BJ (cell line): ENCODE results near the gene CRKL. TPM values are rescaled to one million over a fixed set of nuclear protein-coding genes. Genes with fewer than 3 reads are reported as not detected.
"Not testable (repeated sequence)": the region's sequence is repeated elsewhere in the genome, so short reads cannot be mapped to it uniquely, and the experiment has no call there.

ENCODE experiments used
- CTCF ChIA-PET: fragments of 350-600 bp; formaldehyde crosslinking; extraction: SDS; loops from one replicate; lab custom pipeline; 2021; ENCODE audit warnings: antibody characterized with exemption, inconsistent platforms; lab: Yijun Ruan, JAX
- POLR2A ChIA-PET: fragments of 300-600 bp; sonication (Branson Sonifier 250); formaldehyde crosslinking; extraction: SDS; loops from one replicate; lab custom pipeline; 2021; ENCODE audit warnings: antibody characterized with exemption; lab: Charles Lee
- DNase-seq: peaks from one replicate; pipeline ENCODE4 v3.0.0-alpha.2; 2011; ENCODE audit warnings: low read depth
- H3K27me3 ChIP-seq: 2 replicates; pipeline ENCODE4 v1.6.0; 2011; ENCODE audit warnings: low read length; ENCODE audit not compliant: control insufficient read depth, insufficient read depth
- H3K36me3 ChIP-seq: 2 replicates; pipeline ENCODE4 v1.5.1; 2011; ENCODE audit warnings: low read length; ENCODE audit not compliant: control insufficient read depth, insufficient read depth
- H3K4me3 ChIP-seq: 2 replicates; pipeline ENCODE4 v1.5.1; 2011; ENCODE audit warnings: low read depth, mild to moderate bottlenecking, control low read depth, low read length
- CTCF ChIP-seq: IDR thresholded peaks from 2 replicates; pipeline ENCODE4 v1.5.1; 2011; ENCODE audit warnings: low read depth, mild to moderate bottlenecking, control low read depth, inconsistent platforms, low read length, moderate library complexity; ENCODE audit not compliant: insufficient read depth
- polyA plus RNA-seq: library from polyadenylated mRNA; depleted of rRNA; stranded (reverse); fragments of >200 nt; gene quantifications from 2 replicates; pipeline ENCODE4 v1.2.3, GENCODE V29; 2011

Gene CRKL
- polyA plus RNA-seq, 1 experiment = 14.7 TPM

GRCh38 chr22:20928573-20928967 is 11.4 kb downstream of the CRKL start:
- no peaks in the 10 kb centered on the region; the same call in 1 of the 2 replicates for H3K36me3 ChIP-seq
- CTCF ChIA-PET = no interaction called here

DNA sequence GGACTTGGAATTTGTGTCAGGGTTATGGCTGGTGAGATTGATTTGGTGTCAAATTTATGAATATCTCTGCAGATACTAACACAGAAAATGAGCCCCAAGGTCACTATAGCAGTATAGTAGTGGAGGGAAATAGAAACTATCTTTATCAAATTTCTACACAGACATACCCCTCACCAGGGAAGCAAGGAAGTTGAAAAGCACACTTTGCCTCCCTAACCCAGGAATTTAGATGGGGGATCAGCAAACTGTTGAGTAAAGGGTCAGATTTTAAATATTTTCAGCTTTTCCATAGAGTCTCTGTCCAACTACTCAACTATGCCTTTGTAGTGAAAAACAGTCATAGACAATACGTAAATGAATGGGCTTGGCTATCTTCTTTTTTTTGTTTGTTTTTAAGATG is 12.8 kb downstream of the CRKL start:
- H3K4me3 ChIP-seq = no peak overlapping the region
- POLR2A ChIA-PET = no interaction called here
- TF ChIP-seq CTCF = no peak
- no peaks in the 10 kb centered on the region; the same call in none of the 2 replicates for H3K36me3 ChIP-seq
- no peaks in the 10 kb centered on the region for H3K27me3 ChIP-seq
- DNase-seq = no peak
- CTCF ChIA-PET = no interaction called here

More at GRCh38 chr22:20928573-20928967, 11.4 kb downstream of the CRKL start:
- Histone ChIP-seq H3K4me3 (no peak overlapping the region), H3K27me3 (no peaks in the 10 kb centered on the region)
- POLR2A ChIA-PET = no interaction called here
- no peak for DNase-seq
- no peak for TF ChIP-seq CTCF

- POLR2A ChIA-PET, CTCF ChIA-PET, H3K4me3 ChIP-seq, H3K27me3 ChIP-seq, DNase-seq, H3K36me3 ChIP-seq: not testable (repeated sequence)
These were observed 13.2 kb downstream of the CRKL start for GRCh38 chr22:20930435-20930834.

GRCh38 chr22:20931126-20931654 is 14.0 kb downstream of the CRKL start:
- H3K36me3 ChIP-seq = no peaks in the 10 kb centered on the region; the same call in none of the 2 replicates
- CTCF ChIA-PET = no interaction called here
- POLR2A ChIA-PET = no interaction called here
- H3K4me3 ChIP-seq = no peak overlapping the region
- DNase-seq = no peak
- TF ChIP-seq CTCF = no peak
- no peaks in the 10 kb centered on the region for H3K27me3 ChIP-seq

DNA sequence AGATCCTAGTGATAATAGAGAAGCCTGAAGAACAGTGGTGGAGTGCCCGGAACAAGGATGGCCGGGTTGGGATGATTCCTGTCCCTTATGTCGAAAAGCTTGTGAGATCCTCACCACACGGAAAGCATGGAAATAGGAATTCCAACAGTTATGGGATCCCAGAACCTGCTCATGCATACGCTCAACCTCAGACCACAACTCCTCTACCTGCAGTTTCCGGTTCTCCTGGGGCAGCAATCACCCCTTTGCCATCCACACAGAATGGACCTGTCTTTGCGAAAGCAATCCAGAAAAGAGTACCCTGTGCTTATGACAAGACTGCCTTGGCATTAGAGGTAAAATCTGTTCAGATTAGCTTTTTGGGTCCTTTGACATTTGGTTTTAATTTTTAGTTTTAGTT is 16.7 kb downstream of the CRKL start:
- ChIA-PET CTCF (interaction anchor here (0.7 kb wide), 1 partner anchor 17 kb away, joined by 3 read pairs; no protein-coding TSS in a partner anchor), POLR2A (no interaction called here)
- TF ChIP-seq CTCF = no peak
- no peak for DNase-seq
- Histone ChIP-seq H3K36me3 (peaks cover 5% of the 10 kb centered on the region), H3K27me3 (no peaks in the 10 kb centered on the region), H3K4me3 (no peak overlapping the region)

- H3K36me3 ChIP-seq, DNase-seq, H3K27me3 ChIP-seq, H3K4me3 ChIP-seq, POLR2A ChIA-PET: not testable (repeated sequence)
- CTCF ChIA-PET = interaction anchor here (1.0 to 1.6 kb wide), 2 partner anchors 10 to 18 kb away, joined by 3 to 4 read pairs; partner anchors contain the start of gene CRKL
These were observed 17.8 kb downstream of the CRKL start for GRCh38 chr22:20935049-20935448.

GRCh38 chr22:20935780-20936539 is 18.8 kb downstream of the CRKL start:
- POLR2A ChIA-PET, H3K36me3 ChIP-seq, DNase-seq, H3K27me3 ChIP-seq, H3K4me3 ChIP-seq: not testable (repeated sequence)
- CTCF ChIA-PET = interaction anchor here (1.0 to 2.1 kb wide), 3 partner anchors 10 to 22 kb away, joined by 3 to 6 read pairs (median 4); partner anchors contain the start of gene CRKL
